IPS-18a (cell line): Measurements from ENCODE around the gene PITPNM2.
"Not testable (repeated sequence)": the region's sequence is repeated elsewhere in the genome, so short reads cannot be mapped to it uniquely, and the experiment has no call there.

Experiments used
- H3K27ac ChIP-seq: one replicate; pipeline ENCODE4 v1.5.1; 2013; ENCODE audit warnings: low read length
- H3K27me3 ChIP-seq: one replicate; pipeline ENCODE4 v1.6.1; 2013; ENCODE audit warnings: mild to moderate bottlenecking, low read length; ENCODE audit not compliant: control insufficient read depth, insufficient read depth
- H3K36me3 ChIP-seq: one replicate; pipeline ENCODE4 v1.6.1; 2013; ENCODE audit warnings: low read depth, low read length; ENCODE audit not compliant: control insufficient read depth
- H3K4me1 ChIP-seq: one replicate; pipeline ENCODE4 v1.6.1; 2013; ENCODE audit warnings: low read depth, low read length; ENCODE audit not compliant: control insufficient read depth
- H3K4me3 ChIP-seq: one replicate; pipeline ENCODE4 v1.5.1; 2013; ENCODE audit warnings: low read length
- H3K9ac ChIP-seq: one replicate; pipeline ENCODE4 v1.6.1; 2013; ENCODE audit warnings: mild to moderate bottlenecking, low read length, moderate library complexity
- H3K9me3 ChIP-seq: one replicate; pipeline ENCODE4 v1.6.1; 2013; ENCODE audit warnings: low read depth, low read length; ENCODE audit not compliant: control insufficient read depth

The PITPNM2 gene

DNA sequence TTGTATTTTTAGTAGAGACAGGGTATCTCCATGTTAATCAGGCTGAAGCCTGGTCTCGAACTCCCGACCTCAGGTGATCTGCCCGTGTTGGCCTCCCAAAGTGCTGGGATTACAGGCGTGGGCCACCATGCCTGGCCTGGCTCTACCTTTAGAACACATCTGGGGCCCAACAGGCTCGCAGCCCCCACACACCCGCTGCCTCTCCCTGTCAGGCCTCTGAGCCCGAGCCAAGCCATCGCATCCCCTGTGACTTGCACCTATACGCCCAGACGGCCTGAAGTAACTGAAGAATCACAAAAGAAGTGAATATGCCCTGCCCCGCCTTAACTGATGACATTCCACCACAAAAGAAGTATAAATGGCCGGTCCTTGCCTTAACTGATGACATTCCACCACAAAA is 46.8 kb downstream of the PITPNM2 start:
- not testable (repeated sequence) for H3K27me3 ChIP-seq, H3K4me3 ChIP-seq, H3K27ac ChIP-seq, H3K36me3 ChIP-seq, H3K9me3 ChIP-seq, H3K9ac ChIP-seq
- H3K4me1 ChIP-seq: peaks cover 34% of the 10 kb centered on the region

DNA sequence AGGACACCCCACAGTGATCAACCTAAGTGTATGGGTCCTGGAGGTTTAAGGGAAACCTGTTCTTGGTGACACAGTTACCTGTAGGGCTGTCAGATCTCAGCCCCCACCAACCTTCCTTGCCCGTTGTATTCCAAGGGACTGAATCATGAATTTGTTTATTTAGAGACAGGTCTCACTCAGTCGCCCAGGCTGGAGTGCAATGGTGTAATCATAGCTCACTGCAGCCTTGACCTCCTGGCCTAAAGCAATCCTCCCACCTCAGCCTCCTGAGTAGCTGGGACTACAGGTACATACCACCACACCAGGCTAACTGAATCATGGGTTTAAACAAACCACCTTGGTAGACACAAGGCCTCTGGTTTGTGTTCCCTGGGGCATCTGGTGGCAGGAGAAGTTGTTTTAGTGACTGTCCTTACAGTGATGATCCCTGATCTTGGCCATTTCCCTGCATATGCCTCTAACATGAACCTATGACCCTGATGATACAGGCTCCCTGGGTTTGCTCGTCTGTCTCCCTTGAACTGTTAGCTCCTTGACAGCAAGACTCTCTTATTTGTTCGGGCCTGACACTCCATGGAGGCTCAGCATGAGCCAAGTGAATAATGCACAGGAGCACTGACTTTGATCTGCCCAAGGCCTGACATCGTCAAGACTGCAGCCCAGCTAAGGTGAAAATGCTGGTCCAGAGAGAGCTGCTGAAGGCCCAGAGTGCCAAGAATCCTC is 47.9 kb downstream of the PITPNM2 start:
- H3K27ac ChIP-seq: no peak overlapping the region
- H3K9ac ChIP-seq: no peak overlapping the region
- H3K9me3 ChIP-seq: no peaks in the 10 kb centered on the region
- H3K27me3 ChIP-seq: no peaks in the 10 kb centered on the region
- H3K4me1 ChIP-seq: peaks cover 34% of the 10 kb centered on the region
- no peaks in the 10 kb centered on the region for H3K36me3 ChIP-seq
- H3K4me3 ChIP-seq: no peak overlapping the region

DNA sequence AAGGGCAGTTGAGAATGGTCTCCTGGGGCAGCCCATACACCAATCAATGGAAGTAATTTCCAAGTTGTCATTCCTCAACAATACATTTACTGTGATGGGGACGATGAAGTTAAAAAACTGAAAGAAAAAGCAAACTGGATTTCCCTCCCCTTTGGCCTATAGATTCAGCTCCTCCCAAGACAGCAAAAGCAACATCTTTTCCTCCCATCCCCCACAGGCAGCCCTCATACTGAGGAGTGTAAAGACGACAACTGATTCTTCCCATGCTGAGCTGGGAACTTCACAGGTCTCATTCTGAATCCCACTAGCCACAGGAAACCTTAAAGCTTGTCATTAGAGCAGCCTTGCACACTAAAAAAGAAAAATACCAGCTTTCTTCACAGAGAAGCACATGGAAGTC is 48.5 kb downstream of the PITPNM2 start:
- Histone ChIP-seq H3K4me1 (peaks cover 34% of the 10 kb centered on the region), H3K36me3 (no peaks in the 10 kb centered on the region), H3K9me3 (no peaks in the 10 kb centered on the region), H3K4me3 (no peak overlapping the region), H3K27me3 (no peaks in the 10 kb centered on the region), H3K27ac (no peak overlapping the region), H3K9ac (no peak overlapping the region)

DNA sequence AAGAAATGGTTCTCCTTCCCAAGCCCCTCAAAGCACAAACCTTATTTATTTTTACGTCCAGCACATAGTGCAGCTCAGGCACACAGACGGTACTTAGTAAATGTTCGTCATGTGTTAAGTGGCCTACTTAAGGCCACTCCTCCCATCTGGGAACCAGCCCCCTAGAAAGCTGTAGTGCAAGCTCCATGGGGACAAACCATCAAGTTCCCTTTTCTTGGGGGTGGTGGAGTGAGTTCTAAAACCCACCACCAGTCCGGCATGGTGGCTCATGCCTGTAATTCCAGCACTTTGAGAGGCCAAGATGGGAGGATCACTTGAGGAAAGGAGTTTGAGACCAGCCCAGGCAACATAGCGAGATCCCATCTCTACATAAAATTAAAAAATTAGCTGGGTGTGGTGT is 49.4 kb downstream of the PITPNM2 start:
- Histone ChIP-seq H3K4me1 (peaks cover 27% of the 10 kb centered on the region), H3K9ac (no peak overlapping the region), H3K36me3 (no peaks in the 10 kb centered on the region), H3K9me3 (no peaks in the 10 kb centered on the region), H3K27ac (no peak overlapping the region), H3K27me3 (no peaks in the 10 kb centered on the region), H3K4me3 (no peak overlapping the region)
